ENCODE data around the gene TMEM179. TPM values are rescaled to one million over a fixed set of nuclear protein-coding genes. Genes with fewer than 3 reads are reported as not detected.
A peak's percentile ranks its signal among the peaks of the same experiment; 100 is the strongest.
"Not testable (repeated sequence)": the region's sequence is repeated elsewhere in the genome, so short reads cannot be mapped to it uniquely, and the experiment has no call there.

The TMEM179 gene
- total RNA-seq (under 1 TPM in 1 of 5 experiments, not detected in 4; 0.15 TPM), polyA plus RNA-seq (not detected), total RNA-seq (not detected)

DNA sequence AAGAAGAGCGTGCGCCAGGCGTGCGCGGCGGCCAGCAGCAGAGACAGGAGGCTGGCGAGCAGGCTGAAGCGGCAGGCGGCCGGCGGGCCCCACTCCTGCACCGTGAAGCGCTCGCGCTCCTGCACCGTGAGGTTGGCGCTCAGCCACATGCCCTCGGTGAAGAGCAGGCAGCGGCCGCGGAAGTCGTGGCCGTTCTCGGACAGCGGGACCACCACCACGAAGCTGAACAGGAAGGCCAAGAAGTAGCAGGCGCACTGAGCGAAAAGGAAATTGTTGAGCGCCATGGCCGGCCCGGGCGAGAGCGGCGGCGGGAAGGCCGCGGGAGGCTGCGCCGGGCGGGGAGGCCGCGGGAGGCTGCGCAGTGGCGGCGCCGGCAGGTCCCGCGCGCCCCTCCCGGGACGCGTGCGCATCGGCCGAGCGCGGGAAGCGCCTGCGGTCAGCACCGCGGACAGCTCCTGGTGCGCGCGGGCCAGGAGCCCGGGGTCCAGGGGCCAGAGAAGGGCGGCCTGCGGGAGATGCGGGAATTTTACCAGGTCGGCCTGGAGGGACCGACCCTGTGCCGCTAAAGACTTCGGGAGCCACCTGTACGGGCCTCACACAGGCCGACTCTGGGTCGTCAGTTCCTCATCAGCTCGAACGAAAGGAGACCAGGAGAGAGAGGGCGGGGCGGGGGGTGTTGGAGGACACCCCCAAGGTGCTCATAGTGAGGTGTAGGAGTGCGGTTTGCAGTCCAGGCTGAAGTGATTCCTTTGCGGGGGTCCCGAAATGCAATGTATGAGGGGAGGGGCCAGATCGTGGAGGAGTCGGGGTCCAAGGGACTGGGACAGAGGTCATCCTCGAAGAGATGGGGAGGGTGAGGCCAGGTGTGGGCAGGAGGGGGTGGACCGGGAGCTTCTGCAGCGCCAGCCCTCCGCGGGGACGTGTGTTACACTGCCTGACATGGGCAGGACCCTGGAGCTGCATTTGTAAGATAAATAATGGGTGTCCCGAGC lies at the start of gene TMEM179:
Gene TMEM179 (minus strand): TSS at position 315 of the 992 bp plus-strand sequence. CDS start 31 bp downstream, at position 284.
- intact Hi-C loops (cut with micrococcal nuclease) = no loop called here
- no peaks in the 10 kb centered on the region for H3K36me3 ChIP-seq (ENCODE audit: control insufficient read depth in 2 of 3, insufficient read depth in 3 of 3, low read length in 3 of 3)

DNA sequence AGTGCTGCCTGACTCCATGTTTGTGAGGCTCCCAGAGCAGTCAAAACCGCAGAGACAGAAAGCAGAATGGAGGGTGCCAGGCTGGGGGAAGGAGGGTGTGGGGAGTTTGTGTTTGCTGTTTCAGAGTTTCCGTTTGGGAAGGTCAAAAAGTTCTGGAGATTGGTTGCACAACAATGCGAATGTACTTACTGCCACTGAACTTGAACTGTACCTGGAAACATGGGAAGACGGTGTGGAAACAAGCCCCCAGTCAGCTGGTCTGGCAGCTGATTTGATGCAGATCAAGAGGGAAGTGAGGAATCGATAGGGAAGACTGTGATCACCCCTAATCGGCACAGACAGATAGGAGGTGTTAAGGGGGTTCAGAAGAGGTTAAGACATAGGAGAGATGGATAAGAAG lies 49.5 kb upstream of the TMEM179 start:
- Histone ChIP-seq H3K4me3 (ENCODE audit: low read length) (no peak overlapping the region), H3K27me3 (ENCODE audit: control insufficient read depth in 2 of 2, insufficient read depth in 2 of 2, low read length in 2 of 2) (no peaks in the 10 kb centered on the region), H3K9me3 (ENCODE audit: control insufficient read depth in 2 of 3, low read length in 3 of 3) (no peaks in the 10 kb centered on the region), H3K27ac (ENCODE audit: low read depth, low read length) (no peak overlapping the region), H3K4me1 (ENCODE audit: control insufficient read depth in 2 of 2, insufficient read depth in 2 of 2, low read length in 2 of 2) (peaks cover 3 to 22% of the 10 kb centered on the region in 2 donors), H3K36me3 (ENCODE audit: control insufficient read depth in 2 of 3, insufficient read depth in 3 of 3, low read length in 3 of 3) (no peaks in the 10 kb centered on the region)
- Mint-ChIP-seq H3K27ac (peak overlapping the region in 3 of 9 donors; percentile 45 to 76 (median 59)), H3K36me3 (peaks cover 0 to 2% (median 0%) of the 10 kb centered on the region in 5 donors), H3K4me1 (peaks cover 2 to 35% (median 22%) of the 10 kb centered on the region in 7 donors), H3K4me3 (no peak overlapping the region), H3K27me3 (peaks cover 0 to 23% (median 6%) of the 10 kb centered on the region in 5 donors), H3K9me3 (peaks cover 0 to 14% (median 0%) of the 10 kb centered on the region in 11 donors)
- DNase-seq (no peak), ATAC-seq (no peak)
- ChIA-PET CTCF (interaction anchor here (0.6 to 1.1 kb wide), 2 partner anchors 12 to 1539 kb away, joined by 3 read pairs; no protein-coding TSS in a partner anchor), POLR2A (no interaction called here)
- intact Hi-C loops (cut with micrococcal nuclease) = no loop called here

More for the DNA sequence above, at the start of gene TMEM179:
- Mint-ChIP-seq H3K4me1 (peaks cover 0 to 8% (median 4%) of the 10 kb centered on the region in 7 donors), H3K4me3 (peak within 1 kb of the TSS in 2 of 10 donors; percentile 14 to 74), H3K36me3 (peaks cover 0 to 6% (median 0%) of the 10 kb centered on the region in 5 donors), H3K27ac (no peak within 1 kb of the TSS), H3K9me3 (peaks cover 0 to 8% (median 0%) of the 10 kb centered on the region in 11 donors), H3K27me3 (peaks cover 37 to 71% (median 64%) of the 10 kb centered on the region in 5 donors)
- DNase-seq (peak in 1 of 9 donors; percentile 34), ATAC-seq (no peak)
- Histone ChIP-seq H3K4me1 (ENCODE audit: control insufficient read depth in 2 of 2, insufficient read depth in 2 of 2, low read length in 2 of 2) (no peaks in the 10 kb centered on the region), H3K27me3 (ENCODE audit: control insufficient read depth in 2 of 2, insufficient read depth in 2 of 2, low read length in 2 of 2) (no peaks in the 10 kb centered on the region), H3K27ac (ENCODE audit: low read depth, low read length) (no peak within 1 kb of the TSS), H3K4me3 (ENCODE audit: low read length) (no peak within 1 kb of the TSS), H3K9me3 (ENCODE audit: control insufficient read depth in 2 of 3, low read length in 3 of 3) (no peaks in the 10 kb centered on the region)
- POLR2A ChIA-PET = no interaction called here
- CTCF ChIA-PET = no interaction called here

DNA sequence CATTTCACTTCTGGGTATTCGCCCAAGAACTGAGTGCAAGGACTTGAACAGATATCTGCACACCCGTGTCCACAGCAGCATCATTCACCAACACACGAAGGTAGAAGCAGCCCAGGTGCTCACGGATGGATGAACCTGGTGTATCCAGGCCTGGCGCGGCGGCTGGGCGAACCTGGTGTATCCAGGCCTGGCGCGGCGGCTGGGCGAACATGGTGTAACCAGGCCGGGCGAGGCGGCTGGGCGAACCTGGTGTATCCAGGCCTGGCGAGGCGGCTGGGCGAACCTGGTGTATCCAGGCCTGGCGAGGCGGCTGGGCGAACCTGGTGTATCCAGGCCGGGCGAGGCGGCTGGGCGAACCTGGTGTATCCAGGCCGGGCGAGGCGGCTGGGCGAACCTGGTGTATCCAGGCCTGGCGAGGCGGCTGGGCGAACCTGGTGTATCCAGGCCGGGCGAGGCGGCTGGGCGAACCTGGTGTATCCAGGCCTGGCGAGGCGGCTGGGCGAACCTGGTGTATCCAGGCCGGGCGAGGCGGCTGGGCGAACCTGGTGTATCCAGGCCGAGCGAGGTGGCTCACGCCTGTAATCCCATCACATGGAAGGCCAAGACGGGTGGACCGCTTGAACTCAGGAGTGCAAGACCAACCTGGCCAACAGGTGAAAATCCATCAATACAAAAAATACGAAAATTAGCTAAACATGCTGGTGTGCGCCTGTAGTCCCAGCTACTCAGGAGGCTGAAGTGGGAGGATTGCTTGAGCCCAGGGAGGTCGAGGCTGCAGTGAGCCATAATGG lies 48.8 kb upstream of the TMEM179 start:
- H3K27ac Mint-ChIP-seq; DNase-seq; H3K4me3 ChIP-seq (ENCODE audit: low read length); H3K36me3 Mint-ChIP-seq; POLR2A ChIA-PET; H3K27ac ChIP-seq (ENCODE audit: low read depth, low read length); H3K4me3 Mint-ChIP-seq; ATAC-seq; H3K9me3 ChIP-seq (ENCODE audit: control insufficient read depth in 2 of 3, low read length in 3 of 3); H3K27me3 ChIP-seq (ENCODE audit: control insufficient read depth in 2 of 2, insufficient read depth in 2 of 2, low read length in 2 of 2); H3K36me3 ChIP-seq (ENCODE audit: control insufficient read depth in 2 of 3, insufficient read depth in 3 of 3, low read length in 3 of 3); intact Hi-C loops (cut with micrococcal nuclease): not testable (repeated sequence)
- Mint-ChIP-seq H3K4me1 (peaks cover 2 to 31% (median 22%) of the 10 kb centered on the region in 7 donors), H3K27me3 (peaks cover 0 to 28% (median 6%) of the 10 kb centered on the region in 5 donors), H3K9me3 (peaks cover 0 to 14% (median 0%) of the 10 kb centered on the region in 11 donors)
- CTCF ChIA-PET = interaction anchor here (0.6 to 1.1 kb wide), 2 partner anchors 13 to 1540 kb away, joined by 3 read pairs; no protein-coding TSS in a partner anchor
- H3K4me1 ChIP-seq (ENCODE audit: control insufficient read depth in 2 of 2, insufficient read depth in 2 of 2, low read length in 2 of 2) = peaks cover 3 to 20% of the 10 kb centered on the region in 2 donors

DNA sequence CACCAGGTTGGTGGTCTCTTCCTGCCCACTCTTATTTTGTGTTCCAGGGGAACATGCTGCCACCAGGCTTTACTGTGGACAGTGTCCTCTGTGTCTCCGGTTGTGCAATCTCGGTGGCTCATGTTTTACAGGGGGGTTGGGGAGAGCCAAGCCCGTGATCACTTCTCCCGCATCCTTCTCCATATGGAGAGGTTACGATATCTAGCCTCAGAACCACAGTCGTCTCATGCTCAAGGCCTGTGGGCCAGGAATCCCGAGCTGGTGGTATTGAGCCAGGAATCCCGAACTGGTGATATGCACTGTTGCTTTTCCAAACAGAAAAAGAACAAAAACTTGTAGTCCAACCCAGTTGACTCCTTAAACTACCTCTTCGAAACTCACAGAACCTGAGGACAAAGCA lies 47.8 kb upstream of the TMEM179 start:
- Mint-ChIP-seq H3K36me3 (peaks cover 0 to 2% (median 0%) of the 10 kb centered on the region in 5 donors), H3K27me3 (peaks cover 0 to 24% (median 6%) of the 10 kb centered on the region in 5 donors), H3K9me3 (peaks cover 0 to 14% (median 0%) of the 10 kb centered on the region in 11 donors), H3K4me3 (no peak overlapping the region), H3K4me1 (peaks cover 0 to 22% (median 15%) of the 10 kb centered on the region in 7 donors), H3K27ac (no peak overlapping the region)
- Histone ChIP-seq H3K36me3 (ENCODE audit: control insufficient read depth in 2 of 3, insufficient read depth in 3 of 3, low read length in 3 of 3) (no peaks in the 10 kb centered on the region), H3K9me3 (ENCODE audit: control insufficient read depth in 2 of 3, low read length in 3 of 3) (no peaks in the 10 kb centered on the region), H3K27me3 (ENCODE audit: control insufficient read depth in 2 of 2, insufficient read depth in 2 of 2, low read length in 2 of 2) (no peaks in the 10 kb centered on the region), H3K27ac (ENCODE audit: low read depth, low read length) (no peak overlapping the region), H3K4me3 (ENCODE audit: low read length) (no peak overlapping the region), H3K4me1 (ENCODE audit: control insufficient read depth in 2 of 2, insufficient read depth in 2 of 2, low read length in 2 of 2) (peaks cover 3 to 14% of the 10 kb centered on the region in 2 donors)
- intact Hi-C loops (cut with micrococcal nuclease) = no loop called here
- DNase-seq (no peak), ATAC-seq (no peak)
- POLR2A ChIA-PET = no interaction called here
- CTCF ChIA-PET = no interaction called here

DNA sequence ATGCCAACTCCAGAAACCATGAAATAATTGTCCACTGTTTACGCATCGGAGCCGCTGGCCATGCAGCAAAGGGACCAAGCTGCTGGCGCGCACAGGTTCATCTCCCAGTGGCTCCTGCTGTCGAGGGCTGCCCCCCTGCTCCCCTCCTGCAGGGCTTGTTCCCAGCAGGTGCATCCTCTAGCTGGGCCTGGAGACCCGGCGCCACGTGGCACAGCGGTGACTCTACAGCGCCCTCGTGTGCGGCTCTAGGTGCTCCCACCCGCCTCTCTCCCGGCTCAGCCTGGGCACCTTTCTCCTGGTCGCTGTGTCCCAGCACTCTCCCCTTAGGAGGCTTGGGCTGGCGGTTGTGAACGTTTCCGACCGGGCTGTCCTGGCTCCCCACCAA lies 47.3 kb upstream of the TMEM179 start:
- H3K4me3 ChIP-seq (ENCODE audit: low read length) = no peak overlapping the region
- H3K36me3 ChIP-seq (ENCODE audit: control insufficient read depth in 2 of 3, insufficient read depth in 3 of 3, low read length in 3 of 3) = no peaks in the 10 kb centered on the region
- H3K27me3 ChIP-seq (ENCODE audit: control insufficient read depth in 2 of 2, insufficient read depth in 2 of 2, low read length in 2 of 2) = no peaks in the 10 kb centered on the region
- intact Hi-C loops (cut with micrococcal nuclease) = no loop called here
- peaks cover 3 to 9% of the 10 kb centered on the region in 2 donors for H3K4me1 ChIP-seq (ENCODE audit: control insufficient read depth in 2 of 2, insufficient read depth in 2 of 2, low read length in 2 of 2)
- ChIA-PET POLR2A (no interaction called here), CTCF (interaction anchor here (1.1 kb wide), 1 partner anchor 57 kb away, joined by 3 read pairs; no protein-coding TSS in a partner anchor)
- Mint-ChIP-seq H3K4me1 (peaks cover 0 to 17% (median 10%) of the 10 kb centered on the region in 7 donors), H3K4me3 (no peak overlapping the region), H3K36me3 (peaks cover 0 to 2% (median 0%) of the 10 kb centered on the region in 5 donors), H3K27ac (no peak overlapping the region), H3K9me3 (peaks cover 0 to 14% (median 0%) of the 10 kb centered on the region in 11 donors), H3K27me3 (peaks cover 0 to 29% (median 6%) of the 10 kb centered on the region in 5 donors)
- H3K9me3 ChIP-seq (ENCODE audit: control insufficient read depth in 2 of 3, low read length in 3 of 3) = no peaks in the 10 kb centered on the region
- DNase-seq (no peak), ATAC-seq (no peak)
- no peak overlapping the region for H3K27ac ChIP-seq (ENCODE audit: low read depth, low read length)

Measured in naive thymus-derived CD4-positive, alpha-beta T cell (primary cell).